ENCODE measurements around the gene TLE3. TPM values are rescaled to one million over a fixed set of nuclear protein-coding genes. Genes with fewer than 3 reads are reported as not detected.

The TLE3 gene
- total and polyA plus RNA-seq, 10 donors, result 23.7 to 141 (median 104) TPM

GRCh38 chr15:70145261-70145660 lies 47.5 kb upstream of the TLE3 start:
- intact Hi-C loops (cut with DNase I; ENCODE audit: low total_unique reads), result no loop called here
- Histone ChIP-seq H3K27ac (no peak overlapping the region), H3K27me3 (replicated peaks in 1 of 7) (peaks cover 0 to 51% (median 0%) of the 10 kb centered on the region in 7 donors), H3K36me3 (no peaks in the 10 kb centered on the region), H3K9me3 (no peaks in the 10 kb centered on the region), H3K4me1 (peaks cover 16 to 34% (median 24%) of the 10 kb centered on the region in 6 donors), H3K4me3 (no peak overlapping the region)
- DNase-seq, result no peak
- WGBS, 5 donors, result 76 to 86% (median 81%) methylated on average over 5 of the region's 5 CpGs
- TF ChIP-seq POLR2A (IDR thresholded peaks at IDR 0.05) (no peak), CTCF (IDR thresholded peaks at IDR 0.05 in 8 of 11, conservative IDR thresholded peaks at IDR 0.05 in 3 of 11) (no peak), POLR2AphosphoS5 (IDR thresholded peaks at IDR 0.05) (no peak)

DNA sequence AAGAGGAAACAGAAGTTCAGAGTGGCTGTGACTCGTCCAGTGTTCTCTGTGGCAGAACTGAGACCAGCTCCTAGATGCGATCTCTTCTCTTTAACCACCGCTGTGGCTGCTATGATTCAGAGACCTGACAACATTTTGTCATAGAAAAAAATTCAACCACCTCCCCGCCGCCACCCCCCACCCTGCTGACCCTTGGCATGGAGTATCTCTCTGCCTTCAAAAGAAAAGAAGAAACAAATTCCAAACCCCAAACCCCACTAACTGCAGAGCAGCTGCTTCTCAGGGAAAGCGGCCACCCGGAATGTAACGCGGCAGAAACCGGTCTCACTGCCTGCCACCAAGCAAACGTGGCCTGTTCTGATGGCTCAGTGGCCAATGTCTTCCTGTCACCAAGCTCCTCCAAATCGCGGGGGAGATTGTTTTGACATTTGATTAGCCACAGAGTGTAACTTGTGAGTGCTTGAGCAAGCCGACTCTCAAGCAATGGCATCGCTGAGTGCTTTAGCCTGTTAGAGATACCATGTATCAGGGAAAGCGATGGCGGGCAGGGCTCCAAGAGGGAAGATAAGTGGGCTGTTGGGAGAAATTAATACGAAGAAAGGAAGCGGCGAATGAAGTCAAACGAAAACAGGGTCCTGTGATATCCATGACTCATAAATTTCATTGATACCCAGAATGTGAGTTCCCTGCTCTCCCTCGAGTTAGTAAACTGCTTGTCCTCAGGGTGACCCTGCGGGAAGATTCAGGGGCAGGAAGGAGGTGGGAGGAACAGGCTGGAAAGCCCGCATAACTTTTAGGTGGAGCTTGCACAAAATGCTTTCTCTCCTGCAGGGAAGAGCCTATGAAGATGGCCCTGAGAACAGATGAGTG lies 44.8 kb upstream of the TLE3 start:
- WGBS, 5 donors, result 41 to 51% (median 49%) methylated on average over 24 of the region's 24 CpGs
- DNase-seq, result no peak
- Histone ChIP-seq H3K4me3 (no peak overlapping the region), H3K27me3 (replicated peaks in 1 of 7) (peaks cover 0 to 35% (median 0%) of the 10 kb centered on the region in 7 donors), H3K4me1 (peaks cover 17 to 37% (median 29%) of the 10 kb centered on the region in 6 donors), H3K36me3 (no peaks in the 10 kb centered on the region), H3K9me3 (no peaks in the 10 kb centered on the region), H3K27ac (peak overlapping the region in 4 of 8 donors; percentile 55 to 70 (median 66))
- intact Hi-C loops (cut with DNase I; ENCODE audit: low total_unique reads), result no loop called here
- TF ChIP-seq CTCF (IDR thresholded peaks at IDR 0.05 in 8 of 11, conservative IDR thresholded peaks at IDR 0.05 in 3 of 11) (no peak), POLR2A (IDR thresholded peaks at IDR 0.05) (no peak)

- Histone ChIP-seq H3K4me3 (no peak overlapping the region), H3K4me1 (peaks cover 17 to 36% (median 27%) of the 10 kb centered on the region in 6 donors), H3K36me3 (no peaks in the 10 kb centered on the region), H3K27ac (peak overlapping the region in 4 of 8 donors; percentile 55 to 70 (median 66)), H3K27me3 (replicated peaks in 1 of 7) (peaks cover 0 to 30% (median 0%) of the 10 kb centered on the region in 7 donors), H3K9me3 (no peaks in the 10 kb centered on the region)
- intact Hi-C loops (cut with DNase I; ENCODE audit: low total_unique reads), result no loop called here
- DNase-seq, result no peak
- no peak for TF ChIP-seq POLR2AphosphoS5 (IDR thresholded peaks at IDR 0.05)
- TF ChIP-seq CTCF (IDR thresholded peaks at IDR 0.05 in 8 of 11, conservative IDR thresholded peaks at IDR 0.05 in 3 of 11), result no peak
- TF ChIP-seq POLR2A (IDR thresholded peaks at IDR 0.05), result no peak
These were observed 44.3 kb upstream of the TLE3 start for GRCh38 chr15:70142072-70142321.

DNA sequence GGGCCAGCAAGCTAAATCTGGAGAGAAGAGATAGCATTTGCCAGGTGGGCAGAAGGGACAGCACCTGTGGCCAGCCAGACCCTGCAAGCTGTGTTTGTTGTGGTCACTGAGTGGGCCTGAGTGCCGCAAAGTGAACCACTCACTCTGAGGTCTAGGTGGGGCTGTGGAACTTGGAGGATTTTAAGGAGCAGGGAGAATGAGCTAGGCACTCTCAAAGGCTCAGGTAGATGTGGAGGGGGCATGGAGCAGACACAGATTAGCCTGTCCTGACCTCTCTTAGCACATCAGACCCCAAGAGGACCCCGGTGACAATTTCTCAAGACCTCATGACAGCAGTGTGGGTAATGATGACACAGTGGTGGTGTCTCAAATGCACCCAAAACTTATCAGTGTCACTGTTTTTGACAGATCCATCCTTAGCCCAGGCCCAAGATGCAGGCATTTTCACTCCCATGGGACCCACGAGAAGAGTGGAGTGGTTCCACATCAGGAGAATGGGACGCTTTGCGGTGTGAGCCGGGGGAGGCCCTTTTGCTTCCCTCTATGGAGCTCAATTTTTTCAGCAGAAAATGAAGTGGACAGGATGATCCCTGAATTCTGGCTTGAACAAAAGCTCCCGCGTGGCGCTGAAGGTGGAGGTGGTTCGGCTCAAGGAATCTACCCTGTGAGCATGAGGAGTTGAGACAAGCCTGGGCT lies 43.8 kb upstream of the TLE3 start:
- peaks cover 17 to 36% (median 27%) of the 10 kb centered on the region in 6 donors for H3K4me1 ChIP-seq
- H3K36me3 ChIP-seq, result no peaks in the 10 kb centered on the region
- H3K27ac ChIP-seq, result peak overlapping the region in 5 of 8 donors; percentile 34 to 70 (median 63)
- intact Hi-C loops (cut with DNase I; ENCODE audit: low total_unique reads), result no loop called here
- H3K4me3 ChIP-seq, result peak overlapping the region in 1 of 8 donors; percentile 53
- DNase-seq, result no peak
- H3K9me3 ChIP-seq, result no peaks in the 10 kb centered on the region
- TF ChIP-seq POLR2A (IDR thresholded peaks at IDR 0.05) (no peak), CTCF (IDR thresholded peaks at IDR 0.05 in 8 of 11, conservative IDR thresholded peaks at IDR 0.05 in 3 of 11) (no peak), POLR2AphosphoS5 (IDR thresholded peaks at IDR 0.05) (no peak)
- peaks cover 0 to 25% (median 0%) of the 10 kb centered on the region in 7 donors for H3K27me3 ChIP-seq (replicated peaks in 1 of 7)
- 80 to 92% (median 86%) methylated on average over 7 to 10 of the region's 10 CpGs for WGBS, 5 donors

All from spleen (tissue), 11 donors.